ENCODE data around the gene ZRANB1. TPM values are rescaled to one million over a fixed set of nuclear protein-coding genes. Genes with fewer than 3 reads are reported as not detected.

ZRANB1 gene
- total RNA-seq, 4 donors from 2014 or later: 22.1 to 37.5 (median 25.0) TPM

- no peak overlapping the region for H3K27ac ChIP-seq
Measured at GRCh38 chr10:124944982-124945381, 3.1 kb downstream of the ZRANB1 start.

GRCh38 chr10:124946945-124947344 lies 5.0 kb downstream of the ZRANB1 start:
- H3K4me1 ChIP-seq: peaks cover 23 to 36% of the 10 kb centered on the region in 2 donors
- no peaks in the 10 kb centered on the region for H3K9me3 ChIP-seq
- 83 to 88% methylated on average over 2 of the region's 2 CpGs for WGBS, 2 donors
- TF ChIP-seq POLR2A (IDR thresholded peaks at IDR 0.05) (no peak), CTCF (IDR thresholded peaks at IDR 0.05) (no peak)
- intact Hi-C loops (cut with DNase I): no loop called here
- DNase-seq: no peak
- H3K4me3 ChIP-seq (replicated peaks in 1 of 3): no peak overlapping the region
- no peak overlapping the region for H3K27ac ChIP-seq
- H3K27me3 ChIP-seq: no peaks in the 10 kb centered on the region
- no peaks in the 10 kb centered on the region for H3K36me3 ChIP-seq

More at GRCh38 chr10:124944982-124945381, 3.1 kb downstream of the ZRANB1 start:
- H3K36me3 ChIP-seq: no peaks in the 10 kb centered on the region
- no peaks in the 10 kb centered on the region for H3K27me3 ChIP-seq
- H3K4me1 ChIP-seq: peaks cover 32 to 47% of the 10 kb centered on the region in 2 donors
- intact Hi-C loops (cut with DNase I): no loop called here
- H3K4me3 ChIP-seq (replicated peaks in 1 of 3): no peak overlapping the region
- no peak for TF ChIP-seq CTCF (IDR thresholded peaks at IDR 0.05)
- no peak for TF ChIP-seq POLR2A (IDR thresholded peaks at IDR 0.05)
- no peaks in the 10 kb centered on the region for H3K9me3 ChIP-seq
- whole genome bisulfite sequencing, 2 donors: 80% methylated on average over 2 of the region's 2 CpGs
- DNase-seq: no peak

- intact Hi-C loops (cut with DNase I): no loop called here
- Histone ChIP-seq H3K4me1 (peaks cover 11 to 13% of the 10 kb centered on the region in 2 donors), H3K27me3 (no peaks in the 10 kb centered on the region), H3K9me3 (no peaks in the 10 kb centered on the region), H3K36me3 (no peaks in the 10 kb centered on the region), H3K27ac (no peak overlapping the region), H3K4me3 (replicated peaks in 1 of 3) (no peak overlapping the region)
- TF ChIP-seq POLR2A (IDR thresholded peaks at IDR 0.05) (no peak), CTCF (IDR thresholded peaks at IDR 0.05) (no peak)
- no peak for DNase-seq
- WGBS, 2 donors: 98 to 100% methylated on average over 5 of the region's 5 CpGs
Measured at GRCh38 chr10:124949543-124949942, 7.6 kb downstream of the ZRANB1 start.

GRCh38 chr10:124952123-124952522 lies 10.2 kb downstream of the ZRANB1 start:
- Histone ChIP-seq H3K4me3 (replicated peaks in 1 of 3) (no peak overlapping the region), H3K9me3 (no peaks in the 10 kb centered on the region), H3K27me3 (no peaks in the 10 kb centered on the region), H3K4me1 (peaks cover 10 to 12% of the 10 kb centered on the region in 2 donors), H3K36me3 (no peaks in the 10 kb centered on the region), H3K27ac (no peak overlapping the region)
- 92 to 95% methylated on average over 6 of the region's 6 CpGs for WGBS, 2 donors
- TF ChIP-seq CTCF (IDR thresholded peaks at IDR 0.05): no peak
- DNase-seq: no peak
- intact Hi-C loops (cut with DNase I): no loop called here

GRCh38 chr10:124953421-124953820 lies 11.5 kb downstream of the ZRANB1 start:
- no peaks in the 10 kb centered on the region for H3K27me3 ChIP-seq
- peaks cover 8 to 10% of the 10 kb centered on the region in 2 donors for H3K4me1 ChIP-seq
- WGBS, 2 donors: 85 to 95% methylated on average over 3 of the region's 3 CpGs
- H3K27ac ChIP-seq: no peak overlapping the region
- no peaks in the 10 kb centered on the region for H3K9me3 ChIP-seq
- no peak overlapping the region for H3K4me3 ChIP-seq (replicated peaks in 1 of 3)
- TF ChIP-seq CTCF (IDR thresholded peaks at IDR 0.05) (no peak), POLR2A (IDR thresholded peaks at IDR 0.05) (no peak)
- no peak for DNase-seq
- intact Hi-C loops (cut with DNase I): no loop called here
- H3K36me3 ChIP-seq: no peaks in the 10 kb centered on the region

Measured in thyroid gland (tissue), 4 donors.